ENCODE results near the gene MIA. TPM values are rescaled to one million over a fixed set of nuclear protein-coding genes. Genes with fewer than 3 reads are reported as not detected.
A peak's percentile ranks its signal among the peaks of the same experiment; 100 is the strongest.
"Not testable (repeated sequence)": the region's sequence is repeated elsewhere in the genome, so short reads cannot be mapped to it uniquely, and the experiment has no call there.

Gene MIA
- total RNA-seq, 4 donors from 2014 or later = 127 to 322 (median 209) TPM

GRCh38 chr19:40813182-40813581, 37.9 kb downstream of the MIA start:
- DNase-seq (ENCODE audit: low spot score in 2 of 2) = no peak
- Histone ChIP-seq H3K4me1 (peaks cover 0 to 64% (median 34%) of the 10 kb centered on the region in 4 donors), H3K4me3 (no peak overlapping the region), H3K27me3 (no peaks in the 10 kb centered on the region), H3K36me3 (peaks cover 0 to 17% (median 4%) of the 10 kb centered on the region in 3 donors), H3K27ac (peak overlapping the region; percentile 2 to 89 (median 44)), H3K9me3 (no peaks in the 10 kb centered on the region)
- TF ChIP-seq POLR2A (IDR thresholded peaks at IDR 0.05) (no peak), EP300 (IDR thresholded peaks at IDR 0.05) (no peak), CTCF (IDR thresholded peaks at IDR 0.05) (no peak)
- WGBS, 2 donors = 17 to 22% methylated on average over 4 of the region's 4 CpGs

DNA sequence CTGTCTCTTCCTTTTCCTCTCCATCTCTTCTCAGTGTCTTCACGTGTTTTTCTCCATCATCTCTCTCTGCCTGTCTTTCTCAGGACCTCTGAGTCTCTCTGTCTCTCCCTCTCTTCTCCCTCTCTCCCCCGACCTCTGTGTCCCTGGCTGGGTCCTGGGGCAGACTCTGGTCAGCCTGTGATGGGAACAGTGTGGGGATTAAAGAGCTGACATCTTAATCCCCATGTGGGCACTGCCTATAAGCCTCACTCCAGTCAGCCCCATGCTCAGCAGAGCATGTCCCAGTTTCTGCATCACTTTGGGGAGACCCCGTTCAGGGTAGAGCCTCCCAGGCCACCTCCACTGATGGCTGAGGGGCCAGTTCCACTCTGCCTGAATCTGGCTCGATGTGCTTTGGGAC, 39.9 kb downstream of the MIA start:
- Histone ChIP-seq H3K4me3 (no peak overlapping the region), H3K9me3 (no peaks in the 10 kb centered on the region), H3K27ac (peak overlapping the region in 1 of 4 donors; percentile 38), H3K4me1 (peaks cover 0 to 64% (median 36%) of the 10 kb centered on the region in 4 donors), H3K27me3 (no peaks in the 10 kb centered on the region), H3K36me3 (no peaks in the 10 kb centered on the region)
- TF ChIP-seq CTCF (IDR thresholded peaks at IDR 0.05) = no peak
- TF ChIP-seq POLR2A (IDR thresholded peaks at IDR 0.05) = no peak
- no peak for TF ChIP-seq EP300 (IDR thresholded peaks at IDR 0.05)
- 62 to 77% methylated on average over 4 of the region's 4 CpGs for WGBS, 2 donors
- no peak for DNase-seq (ENCODE audit: low spot score in 2 of 2)

DNA sequence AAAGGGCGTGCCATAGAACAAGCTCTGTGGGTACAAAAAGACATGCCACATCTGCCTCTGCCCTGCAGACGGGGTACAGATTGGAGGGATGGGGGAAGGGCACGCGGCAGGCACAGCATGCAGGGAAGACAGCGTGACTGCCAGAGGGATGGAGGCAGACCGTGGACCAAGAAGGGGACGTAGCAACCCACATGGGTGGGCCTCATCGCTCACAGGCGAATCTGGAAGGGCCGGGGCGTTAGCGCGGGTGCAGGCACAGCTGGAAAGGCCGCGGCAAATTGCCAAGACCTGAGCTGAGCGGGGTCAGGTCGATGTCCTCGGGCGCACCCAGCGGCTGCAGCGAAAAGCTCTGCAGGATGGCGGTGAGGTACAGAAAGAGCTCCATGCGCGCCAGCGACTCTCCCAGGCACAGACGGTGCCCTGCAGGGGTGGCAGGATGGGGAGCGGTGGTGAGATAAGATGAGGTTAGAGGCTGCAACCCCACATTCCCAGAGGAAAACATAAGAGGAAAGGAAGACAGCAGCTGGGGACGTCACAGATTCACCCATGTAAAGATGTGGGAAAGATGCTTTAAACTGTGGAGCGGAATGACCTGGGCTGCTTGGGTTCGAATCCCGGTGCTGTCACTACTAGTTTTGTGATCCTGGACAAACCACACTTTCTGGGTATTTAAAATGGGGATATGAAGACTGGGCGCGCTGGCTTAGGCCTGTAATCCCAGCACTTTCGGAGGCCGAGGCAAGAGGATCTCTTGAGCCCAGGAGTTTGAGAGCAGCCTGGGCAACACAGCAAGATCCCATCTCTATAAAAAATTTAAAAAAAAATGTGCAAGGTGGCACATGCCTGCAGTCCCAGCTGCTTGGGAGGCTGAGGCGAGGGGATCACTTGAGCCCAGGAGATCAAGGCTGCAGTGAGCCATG, 43.4 kb downstream of the MIA start:
- not testable (repeated sequence) for H3K36me3 ChIP-seq, H3K9me3 ChIP-seq, H3K27me3 ChIP-seq
- DNase-seq (ENCODE audit: low spot score in 2 of 2) = peak in 1 of 2 donors; percentile 63
- H3K27ac ChIP-seq = peak overlapping the region in 2 of 4 donors; percentile 56 to 57
- WGBS, 2 donors = 31 to 36% methylated on average over 21 to 25 of the region's 36 CpGs
- peaks cover 0 to 52% (median 15%) of the 10 kb centered on the region in 4 donors for H3K4me1 ChIP-seq
- peak overlapping the region in 2 of 4 donors; percentile 15 to 40 for H3K4me3 ChIP-seq
- TF ChIP-seq CTCF (IDR thresholded peaks at IDR 0.05) (peak; percentile 15 to 42 (median 22)), EP300 (IDR thresholded peaks at IDR 0.05) (peak in 1 of 2 donors; percentile 33)

- DNase-seq (ENCODE audit: low spot score in 2 of 2) = peak in 1 of 2 donors; percentile 4
- peaks cover 0 to 48% (median 17%) of the 10 kb centered on the region in 4 donors for H3K4me1 ChIP-seq
- not testable (repeated sequence) for H3K4me3 ChIP-seq, H3K9me3 ChIP-seq, H3K27me3 ChIP-seq, H3K36me3 ChIP-seq
- TF ChIP-seq CTCF (IDR thresholded peaks at IDR 0.05) = peak; percentile 57 to 88 (median 79)
- H3K27ac ChIP-seq = peak overlapping the region in 3 of 4 donors; percentile 54 to 57 (median 56)
- 41 to 48% methylated on average over 6 of the region's 6 CpGs for WGBS, 2 donors
Measured at GRCh38 chr19:40819479-40820234, 44.3 kb downstream of the MIA start.

Data from tibial nerve (tissue), 4 donors.